Activated naive CD4-positive, alpha-beta T cell treated with Interleukin-2 at 50 U/mL for 16 hours (primary cell): ENCODE results near the gene AP4B1.
A peak's percentile ranks its signal among the peaks of the same experiment; 100 is the strongest.

Source experiments
- DNase-seq: peaks from one replicate; pipeline ENCODE4 v3.0.0-alpha.2; 2020

Gene AP4B1

DNA sequence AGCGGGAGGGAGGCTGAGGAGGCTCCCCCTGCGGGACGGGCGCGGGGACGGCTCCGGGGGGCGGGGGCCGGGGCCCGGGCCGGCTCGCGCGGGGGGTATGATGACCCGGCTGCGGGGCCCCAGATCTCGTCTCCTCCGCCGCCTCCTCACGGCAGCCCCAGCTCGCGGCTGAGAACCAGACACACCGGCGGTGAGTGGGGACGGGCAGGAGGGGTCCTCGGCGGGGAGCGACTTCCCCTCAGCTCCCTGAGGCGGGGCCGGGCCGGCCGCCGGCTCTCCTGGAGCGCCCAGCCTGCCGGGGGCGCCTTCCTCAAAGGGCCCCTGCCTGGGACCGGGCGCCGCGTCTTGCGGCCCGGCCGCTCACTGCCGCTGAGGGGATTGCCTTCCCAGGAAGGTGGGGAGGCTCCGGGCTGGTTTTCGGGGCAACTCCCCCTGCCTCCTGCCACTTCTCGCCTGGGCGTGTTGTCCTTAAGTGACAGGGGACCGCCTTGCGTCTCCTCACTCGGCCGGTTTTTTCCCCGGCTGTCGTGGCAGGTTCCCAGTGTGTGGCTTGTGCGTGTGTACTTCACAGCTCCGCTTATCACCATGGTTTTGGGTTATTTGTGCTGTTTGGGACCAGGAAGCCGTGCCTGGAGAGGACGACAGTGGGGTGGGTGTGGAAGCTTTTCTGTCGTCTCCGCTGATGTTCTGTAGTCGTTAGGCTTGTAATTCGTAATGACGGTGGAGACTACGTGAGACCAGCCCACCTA, 25.3 kb upstream of the AP4B1 start:
- DNase-seq, result peak; percentile 71

DNA sequence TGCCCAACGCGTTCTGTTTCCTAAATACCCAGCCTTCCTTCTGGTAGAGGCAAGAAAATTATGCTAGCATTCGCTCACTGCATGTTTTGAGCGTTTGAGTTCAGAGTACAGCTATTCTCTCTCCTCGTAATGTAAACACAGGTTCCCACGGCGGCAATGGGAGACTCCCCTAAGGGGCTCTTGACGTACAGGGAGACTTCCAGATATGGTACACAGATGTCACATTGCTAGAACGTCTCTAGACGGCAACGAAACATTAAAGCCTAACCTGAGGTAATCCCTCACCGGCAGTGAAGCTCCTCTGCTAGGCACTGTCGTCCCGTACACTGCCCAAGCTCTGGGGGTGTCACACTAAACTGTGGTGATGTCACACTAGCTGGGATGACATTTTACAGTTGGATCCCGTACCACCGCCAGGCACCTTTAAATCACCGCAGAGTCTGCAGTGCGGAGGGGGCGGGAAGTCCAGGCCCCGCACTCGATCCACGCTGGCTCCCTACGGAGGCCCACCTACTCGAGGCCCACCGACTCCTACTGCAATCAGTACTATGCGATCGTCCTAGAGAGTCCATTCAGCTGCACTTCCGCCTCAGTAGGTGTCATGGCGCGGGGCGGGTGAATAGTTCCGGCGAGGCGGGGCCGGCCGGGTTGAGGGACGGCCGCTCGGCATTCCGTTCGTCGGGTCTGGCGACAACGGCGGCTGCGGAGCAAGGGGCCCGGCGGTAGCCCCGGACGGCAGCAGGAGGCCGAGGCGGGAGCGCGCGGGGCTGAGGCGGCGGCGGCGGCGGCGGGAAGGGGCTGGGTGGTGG, 24.5 kb upstream of the AP4B1 start, which contains the start of gene HIPK1:
Gene HIPK1 (plus strand): TSS at position 384 of the 809 bp plus-strand sequence.
- peak; percentile 94 for DNase-seq

DNA sequence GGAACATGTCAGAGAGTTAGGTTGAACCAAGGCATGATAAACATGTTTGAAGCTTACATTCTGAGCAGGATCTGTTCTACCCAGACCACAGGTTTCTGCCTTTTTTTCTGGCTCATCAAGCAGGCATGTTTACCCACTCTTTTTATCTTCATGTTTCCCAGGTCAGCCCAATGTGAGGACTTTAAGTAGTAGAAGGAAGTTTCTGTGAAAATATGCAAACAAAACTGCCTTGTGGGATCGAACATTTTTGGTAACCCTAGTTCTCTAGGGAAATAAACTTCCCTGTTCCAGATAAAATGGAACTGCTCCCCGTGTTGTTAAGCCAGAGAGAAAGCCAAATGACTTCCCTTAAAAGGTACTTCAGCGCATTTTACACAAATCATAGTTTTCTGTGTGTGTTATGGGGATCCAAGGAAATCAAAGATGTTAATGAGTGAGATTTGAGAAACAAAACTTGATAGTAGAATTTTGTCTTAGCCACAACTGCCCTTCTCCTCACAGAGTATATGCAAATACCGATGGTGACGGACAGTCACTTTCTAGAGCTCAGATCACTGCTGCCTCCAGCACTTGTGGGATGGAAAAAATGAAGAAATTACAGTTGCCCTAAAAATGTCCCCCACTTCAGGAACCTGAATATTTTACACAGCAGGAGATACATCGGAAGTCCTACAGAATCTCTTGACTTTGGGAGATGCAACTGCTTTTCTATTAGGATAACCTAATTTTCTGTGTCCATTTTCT, 23.8 kb upstream of the AP4B1 start:
- DNase-seq, result no peak

DNA sequence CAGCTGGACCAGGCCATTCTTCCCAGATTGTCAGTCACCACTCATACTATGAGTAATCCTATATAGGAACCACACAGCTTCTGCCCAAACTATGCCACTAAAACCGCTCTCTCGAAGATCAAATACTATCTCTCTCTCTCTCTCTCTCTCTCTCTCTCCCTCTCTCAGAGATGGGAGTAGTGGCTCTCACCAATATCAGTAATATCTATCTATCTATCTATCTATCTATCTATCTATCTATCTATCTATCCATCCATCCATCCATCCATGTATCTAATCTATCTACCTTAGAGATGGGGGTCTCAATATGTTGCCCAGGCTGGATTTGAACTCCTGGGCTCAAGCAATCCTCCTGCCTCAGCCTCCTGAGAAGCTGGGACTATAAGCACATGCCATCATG, 19.9 kb upstream of the AP4B1 start:
- DNase-seq, result no peak

DNA sequence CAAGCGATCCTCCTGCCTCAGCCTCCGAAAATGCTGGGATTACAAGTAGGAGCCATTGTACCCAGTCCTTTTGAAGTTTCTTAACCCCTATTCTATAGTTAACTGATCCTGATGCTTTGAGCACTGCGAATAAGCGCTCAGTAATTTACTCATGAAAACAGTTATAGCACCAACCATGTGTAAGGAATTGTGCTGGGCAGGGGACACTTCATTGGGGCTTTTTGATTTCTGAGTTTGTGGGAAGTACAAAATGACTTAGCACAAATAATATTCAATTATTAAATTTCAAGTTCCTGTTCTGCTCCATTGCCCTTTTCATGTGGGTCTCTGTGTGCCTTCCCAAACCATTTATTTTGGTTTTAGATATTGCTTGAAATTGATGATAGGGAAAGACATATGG, 18.4 kb upstream of the AP4B1 start:
- no peak for DNase-seq

DNA sequence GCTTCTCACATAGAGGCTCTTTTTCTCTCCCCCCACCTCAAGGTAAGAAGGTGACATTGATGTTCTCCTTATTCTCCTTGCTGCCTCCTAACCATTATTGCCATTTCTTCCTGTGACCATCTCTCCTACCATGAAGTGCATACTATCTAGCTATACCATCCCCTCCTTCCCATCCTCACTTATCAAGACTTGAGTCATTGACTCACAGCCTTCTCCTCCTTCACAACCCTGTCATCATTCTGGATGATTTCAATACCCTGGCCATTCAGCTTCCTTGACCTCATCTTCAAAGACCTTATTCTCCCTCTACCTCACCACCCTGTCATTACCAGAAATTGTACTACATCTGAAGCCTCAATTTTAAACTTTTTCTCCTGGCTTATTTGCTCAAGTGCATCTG, 13.6 kb upstream of the AP4B1 start:
- DNase-seq, result no peak

GRCh38 chr1:113917400-113918082, 12.9 kb upstream of the AP4B1 start:
- DNase-seq, result no peak

DNA sequence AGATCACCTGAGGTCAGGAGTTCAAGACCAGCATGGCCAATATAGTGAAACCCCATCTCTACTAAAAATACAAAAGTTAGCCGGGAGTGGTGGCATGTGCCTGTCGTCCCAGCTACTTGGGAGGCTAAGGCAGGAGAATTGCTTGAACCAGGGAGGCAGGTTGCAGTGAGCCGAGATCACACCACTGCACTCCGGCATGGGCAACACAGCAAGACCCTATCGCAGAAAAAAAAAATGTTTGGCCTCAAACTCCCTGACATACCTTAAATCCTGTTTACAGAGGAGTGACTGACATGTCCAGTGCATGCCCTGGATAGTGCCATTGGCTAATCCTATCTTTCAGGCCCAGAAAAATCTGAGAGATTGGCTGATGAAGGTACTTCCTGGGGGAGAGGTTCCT, 12.4 kb upstream of the AP4B1 start:
- DNase-seq, result no peak

DNA sequence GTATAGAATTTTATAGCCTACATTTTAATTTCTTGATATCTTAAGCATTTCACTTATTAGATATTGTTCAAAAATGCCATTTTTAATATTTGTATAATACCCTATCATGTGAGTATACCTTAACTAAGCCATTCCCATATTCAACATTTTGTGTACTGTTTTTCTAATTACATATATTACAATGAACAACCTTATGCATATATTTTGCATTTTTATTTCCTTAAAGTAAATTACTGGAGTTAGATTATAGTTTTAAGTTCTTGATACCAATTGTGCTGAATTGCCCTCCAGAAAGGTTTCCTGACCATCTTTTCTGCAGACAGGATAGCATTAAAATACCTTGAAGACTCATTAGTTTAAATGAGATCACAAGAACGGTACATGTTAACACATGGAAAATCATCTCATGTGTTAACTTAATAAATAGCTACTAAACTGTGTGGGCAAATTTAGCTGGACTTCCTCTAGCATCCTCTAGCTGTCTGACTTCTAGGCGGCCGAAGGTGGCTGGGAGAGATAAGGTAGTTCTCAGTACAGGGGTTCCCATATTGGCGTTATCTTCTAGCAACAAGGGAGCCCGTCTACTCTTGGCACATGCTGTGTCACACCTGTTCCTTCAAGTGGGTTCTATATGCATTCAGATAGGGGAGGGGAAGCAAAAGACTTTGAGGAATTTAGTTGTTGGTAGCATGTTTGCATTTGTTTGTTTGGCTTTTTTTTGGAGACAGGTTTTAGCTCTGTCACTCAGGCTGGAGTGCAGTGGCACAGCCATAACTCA, 9.5 kb upstream of the AP4B1 start:
- no peak for DNase-seq

GRCh38 chr1:113913312-113913668, 8.7 kb upstream of the AP4B1 start:
- no peak for DNase-seq

DNA sequence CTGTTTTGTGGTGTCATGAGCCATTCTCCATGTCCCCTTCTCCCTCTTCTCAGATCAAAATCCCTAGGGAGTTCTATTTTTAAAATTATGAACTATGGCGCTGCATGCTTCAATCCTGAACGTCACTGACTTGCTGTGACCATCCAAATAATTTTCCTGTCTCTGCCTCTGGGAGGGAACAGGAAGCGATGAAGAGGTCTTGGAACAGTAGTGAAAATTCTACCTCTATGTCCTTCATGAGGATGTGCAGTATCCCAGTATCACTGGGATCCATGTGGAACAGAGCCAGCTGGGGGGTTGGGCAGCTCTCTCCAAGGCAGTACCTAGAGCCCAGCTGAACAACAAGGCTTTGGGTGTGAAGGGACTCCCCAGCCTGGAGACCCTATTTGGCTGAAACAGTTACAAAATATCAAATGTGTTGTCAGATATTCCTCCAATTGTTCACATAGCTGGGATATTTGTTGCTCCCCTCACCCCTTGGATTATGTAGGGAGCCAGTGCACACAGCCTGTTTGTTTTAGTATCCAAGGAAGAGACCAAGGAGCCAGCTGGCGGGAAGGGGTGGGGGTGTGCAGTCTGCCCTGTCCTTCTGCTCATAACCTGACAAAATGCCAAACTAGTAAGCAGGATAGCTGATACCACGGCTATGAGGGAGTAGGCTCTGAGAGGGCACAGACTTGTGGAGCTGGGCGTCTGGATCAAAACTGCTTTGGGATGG, 8.2 kb upstream of the AP4B1 start:
- DNase-seq, result no peak

DNA sequence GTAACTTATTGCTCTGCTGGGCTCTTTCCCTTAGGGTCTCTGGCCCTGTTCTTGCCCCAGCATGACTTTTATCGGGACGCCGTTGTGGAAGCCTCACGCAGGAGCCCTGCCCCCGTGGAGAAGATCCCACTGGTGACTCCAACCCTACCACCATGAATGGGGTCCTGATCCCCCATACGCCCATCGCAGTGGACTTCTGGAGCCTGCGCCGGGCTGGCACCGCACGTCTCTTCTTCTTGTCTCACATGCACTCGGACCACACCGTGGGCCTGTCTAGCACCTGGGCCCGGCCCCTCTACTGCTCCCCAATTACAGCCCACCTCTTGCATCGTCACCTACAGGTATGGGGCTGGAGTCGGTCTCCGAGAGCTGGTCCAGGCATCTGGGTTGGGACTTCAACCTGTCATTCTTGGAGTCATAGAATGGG, 849 bp upstream of the AP4B1 start:
- DNase-seq, result no peak

DNA sequence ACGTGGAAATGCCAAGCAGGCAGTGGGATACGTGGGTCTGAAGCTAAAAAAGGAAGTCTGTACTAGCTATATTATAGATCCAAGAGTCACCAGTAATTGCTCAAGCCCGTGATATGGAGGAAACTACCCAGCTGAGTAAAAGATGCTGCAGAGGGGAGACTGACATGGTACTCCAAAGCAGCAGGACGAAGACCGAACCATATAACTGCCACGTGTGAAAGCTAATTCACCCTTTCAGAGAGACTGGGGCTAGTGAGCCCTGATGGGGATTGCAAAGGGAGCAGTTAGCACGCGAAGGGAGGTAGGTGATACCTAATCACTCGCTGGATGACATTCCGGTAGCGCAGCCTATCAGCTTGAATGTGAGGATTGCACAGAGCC, 316 bp downstream of the AP4B1 start:
- DNase-seq, result no peak

DNA sequence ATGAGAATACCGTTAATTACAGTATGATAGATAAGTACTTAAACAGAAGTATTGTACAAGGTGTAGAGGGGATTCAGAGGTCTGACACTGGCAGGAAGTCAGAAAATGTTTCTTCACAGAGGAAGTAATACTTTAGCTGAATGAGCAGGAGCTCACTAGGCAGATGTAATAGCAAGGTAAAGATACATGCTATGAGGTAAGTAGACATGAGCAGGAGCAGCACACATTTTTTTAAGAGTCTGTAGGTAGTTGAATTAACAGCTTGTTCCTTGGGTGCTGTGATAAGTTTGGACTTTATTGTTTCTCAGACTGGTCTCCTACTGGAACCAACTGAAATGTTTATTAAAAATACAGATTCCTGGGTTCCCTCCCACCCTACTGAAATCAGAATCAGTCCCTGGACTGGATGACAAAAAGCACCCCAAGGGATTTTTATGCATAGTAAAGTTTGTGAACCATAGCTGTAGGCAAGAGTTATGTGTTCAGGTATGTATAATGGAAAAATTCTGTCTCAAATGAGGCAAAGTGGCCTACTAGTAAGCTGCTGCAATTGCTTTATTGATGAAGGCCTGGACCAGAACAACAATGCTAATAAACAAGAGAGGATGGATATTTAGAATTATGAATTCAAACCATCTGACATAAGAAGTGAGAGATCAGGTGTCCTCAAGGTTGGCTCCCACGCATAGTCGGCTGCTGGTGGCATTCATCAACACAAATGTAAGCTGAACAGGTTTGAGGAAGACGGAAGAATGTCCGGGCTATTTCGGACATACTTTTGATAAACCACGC, 902 bp downstream of the AP4B1 start:
- DNase-seq, result peak; percentile 28

DNA sequence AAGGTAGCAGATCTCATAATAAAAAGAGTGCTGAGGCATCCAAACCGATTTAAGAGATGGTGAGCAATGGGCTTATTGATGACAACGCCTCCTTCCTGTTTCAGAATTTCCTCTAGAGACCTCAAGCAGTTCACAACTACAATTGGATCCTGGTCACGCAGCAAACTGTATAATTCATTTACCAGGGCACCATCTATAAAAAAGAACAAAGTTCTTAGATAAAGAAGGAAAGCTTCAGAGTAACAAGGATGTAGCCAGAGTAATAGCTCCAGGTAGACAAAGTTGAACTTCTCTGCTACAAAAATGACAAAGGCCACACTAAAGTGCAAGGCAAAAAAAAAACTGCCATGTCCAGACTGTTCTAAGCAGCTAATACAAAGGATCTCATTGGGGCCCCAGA, 3.4 kb downstream of the AP4B1 start:
- no peak for DNase-seq

DNA sequence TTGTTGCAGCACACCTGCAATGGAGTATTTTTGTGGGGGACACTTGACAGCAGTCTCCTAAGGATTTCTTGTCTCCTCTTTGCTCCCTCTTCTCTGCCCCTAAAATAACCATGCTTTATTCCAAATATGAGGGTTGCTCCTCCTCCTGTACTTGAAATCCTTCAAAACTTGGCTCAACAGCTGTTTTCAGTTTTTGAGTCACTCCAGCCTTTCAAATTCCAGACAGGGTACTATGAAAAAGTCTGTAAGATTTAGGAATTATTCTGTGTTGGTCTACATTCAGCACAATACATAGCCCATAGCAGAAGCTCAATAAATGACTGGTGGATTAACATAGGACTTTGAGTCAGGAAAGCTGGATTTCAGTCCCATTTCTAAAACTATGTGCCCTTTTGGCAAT, 5.5 kb downstream of the AP4B1 start:
- no peak for DNase-seq

DNA sequence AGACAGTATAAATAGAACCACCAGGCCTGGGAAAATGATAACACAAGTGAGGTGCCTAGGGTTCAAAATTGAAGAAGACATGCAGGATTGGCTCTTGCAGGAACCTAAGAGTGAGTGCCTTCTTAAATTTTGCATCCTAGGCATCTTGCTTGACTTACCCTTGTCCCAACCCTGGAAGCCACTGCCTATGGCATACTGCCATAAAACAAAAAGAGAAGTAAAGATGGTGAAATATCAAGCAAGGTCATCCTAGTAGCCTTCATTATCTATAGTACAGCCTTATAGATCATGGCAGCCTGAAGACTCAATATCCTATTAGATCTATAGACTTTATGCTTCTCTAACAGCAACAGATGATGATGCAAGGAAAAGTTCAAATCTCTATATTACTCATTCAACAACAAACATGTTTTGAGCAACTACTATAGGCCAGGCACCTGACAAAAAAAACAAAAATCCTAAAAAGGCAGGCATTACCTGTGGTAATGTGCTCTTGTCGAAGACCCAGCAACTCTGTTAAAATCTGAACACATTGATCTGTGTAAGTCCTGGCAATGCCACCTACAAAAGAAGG, 6.3 kb downstream of the AP4B1 start:
- DNase-seq, result no peak

DNA sequence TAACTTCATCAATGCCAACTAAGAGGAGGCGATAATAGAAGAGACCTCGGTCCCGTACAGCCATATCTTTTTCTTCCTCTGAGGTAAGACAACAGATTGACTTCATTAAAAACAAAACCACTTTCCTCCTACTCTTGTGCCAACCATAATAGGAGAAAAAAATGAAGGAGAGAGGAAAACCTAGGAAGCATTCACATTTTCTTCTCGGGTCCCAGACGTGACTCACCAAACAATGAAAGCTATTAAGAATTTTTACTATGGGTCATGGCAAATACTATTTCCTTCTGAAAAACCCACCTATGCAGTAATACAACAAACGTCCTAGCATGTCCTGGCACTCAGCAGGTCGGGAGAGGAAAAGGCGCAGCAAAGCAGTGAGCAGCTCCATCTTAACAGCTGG, 8.6 kb downstream of the AP4B1 start:
- DNase-seq, result no peak

- no peak for DNase-seq
These were observed 9.5 kb downstream of the AP4B1 start for GRCh38 chr1:113895098-113895497.

DNA sequence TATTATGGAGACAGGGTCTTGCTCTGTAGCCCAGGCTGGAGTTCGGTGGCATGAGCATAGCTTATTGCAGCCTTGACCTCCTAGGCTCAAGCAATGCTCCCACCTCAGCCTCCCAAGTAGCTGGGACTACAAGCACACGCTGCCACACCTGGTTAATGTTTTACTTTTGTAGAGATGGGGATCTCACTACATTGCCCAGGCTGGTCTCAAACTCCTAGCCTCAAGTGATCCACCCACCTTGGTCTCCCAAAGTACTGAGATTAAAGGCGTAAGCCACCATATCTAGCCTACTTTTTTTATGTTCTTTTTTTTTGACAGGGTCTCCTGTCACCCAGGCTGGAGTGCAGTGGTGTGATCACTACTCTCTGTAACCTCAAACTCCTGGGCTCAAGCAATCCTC, 11.3 kb downstream of the AP4B1 start:
- DNase-seq, result no peak
